HepG2 (cell line): Measurements from ENCODE around the gene NELFB. TPM values are rescaled to one million over a fixed set of nuclear protein-coding genes. Genes with fewer than 3 reads are reported as not detected.

Source experiments
- ATAC-seq: fragments of 200-7000 bp; cut with Tn5 transposase; 3 replicates; pipeline ENCODE4 v1.9.1; 2020; ENCODE audit warnings: mild to moderate bottlenecking, moderate library complexity
- BruUV-seq: library from RNA; stranded (reverse); fragments of 400-500 nt; replicated peaks from 2 replicates; lab custom pipeline; 2021; lab: Mats Ljungman, UMichigan
- CTCF ChIA-PET: fragments of 300-600 bp; formaldehyde crosslinking; extraction: SDS; loops from one replicate; lab custom pipeline; 2021; ENCODE audit warnings: low total read pairs, inconsistent platforms, low intra/inter-chr PET ratio; lab: Yijun Ruan, JAX
- POLR2A ChIA-PET: fragments of 350-600 bp; sonication (Branson Sonifier 250); formaldehyde crosslinking; loops from one replicate; lab custom pipeline; 2020; ENCODE audit warnings: antibody characterized with exemption, inconsistent platforms; lab: Yijun Ruan, JAX
- DNase-seq: peaks from one replicate; pipeline ENCODE4 v3.0.0-alpha.2; 2015; ENCODE audit warnings: low spot score
- FAIRE-seq: peaks from 3 replicates; lab custom pipeline; 2011; peaks lifted over from hg19 to GRCh38; lab: Jason Lieb, UNC
- H2AFZ ChIP-seq: one replicate; pipeline ENCODE4 v1.6.1; 2011; ENCODE audit warnings: low read length, inconsistent platforms
- H3K27ac ChIP-seq: fragments of 300-600 bp; 3 replicates; pipeline ENCODE4 v1.8.0; 2011; ENCODE audit warnings: mixed run types, mild to moderate bottlenecking, mixed read lengths, low read length, inconsistent platforms; ENCODE audit not compliant: insufficient read depth; ENCODE audit errors: extremely low read length
- H3K27me3 ChIP-seq, 2 experiments: fragments of 200-600 bp in 1 of 2; 2 replicates in 1 of 2; 3 replicates in 1 of 2; pipeline versions ENCODE4 v1.6.0 to v1.8.0; 2011; ENCODE audit warnings: low read length in 2 of 2, mild to moderate bottlenecking in 2 of 2, moderate library complexity in 2 of 2, inconsistent platforms in 1 of 2; ENCODE audit not compliant: insufficient read depth in 2 of 2, control insufficient read depth in 1 of 2
- H3K36me3 ChIP-seq, 2 experiments: fragments of 200-600 bp in 1 of 2; replicated peaks in 1 of 2; 2 replicates in 1 of 2; 3 replicates in 1 of 2; pipeline versions ENCODE4 v1.5.1 to v1.8.0; 2011; ENCODE audit warnings: low read length in 2 of 2, inconsistent platforms in 1 of 2; ENCODE audit not compliant: insufficient read depth in 2 of 2, control insufficient read depth in 1 of 2
- H3K4me1 ChIP-seq: 2 replicates; pipeline ENCODE4 v1.5.1; 2012; ENCODE audit warnings: low read length, inconsistent platforms; ENCODE audit not compliant: insufficient read depth
- H3K4me2 ChIP-seq: 2 replicates; pipeline ENCODE4 v1.6.0; 2011; ENCODE audit warnings: low read depth, low read length, inconsistent platforms
- H3K4me3 ChIP-seq, 3 experiments: fragments of 200-600 bp in 1 of 3; sonication (generic), shearing (Covaris generic) in 1 of 3; replicated peaks in 1 of 3; 2 replicates each; pipeline ENCODE4 v1.5.1; 2011 to 2016; ENCODE audit warnings: low read length in 3 of 3, inconsistent platforms in 2 of 3, low read depth in 2 of 3, mild to moderate bottlenecking in 2 of 3, control low read depth in 1 of 3, mixed read lengths in 1 of 3; ENCODE audit not compliant: insufficient read depth in 1 of 3
- H3K79me2 ChIP-seq: one replicate; pipeline ENCODE4 v1.6.1; 2011; ENCODE audit warnings: low read length, inconsistent platforms; ENCODE audit not compliant: insufficient read depth
- H3K9ac ChIP-seq: 2 replicates; pipeline ENCODE4 v1.6.0; 2011; ENCODE audit warnings: mild to moderate bottlenecking, low read depth, low read length, inconsistent platforms; ENCODE audit not compliant: insufficient read depth
- H3K9me3 ChIP-seq: 2 replicates; pipeline ENCODE4 v1.5.1; 2012; ENCODE audit warnings: mild to moderate bottlenecking, low read length
- H4K20me1 ChIP-seq: 2 replicates; pipeline ENCODE4 v1.6.0; 2011; ENCODE audit warnings: inconsistent platforms, mild to moderate bottlenecking, low read length, moderate library complexity; ENCODE audit not compliant: insufficient read depth
- ATAD3A ChIP-seq: sonication (generic); formaldehyde crosslinking; IDR thresholded peaks from 2 replicates; pipeline ENCODE4 v1.4.0; 2020; ENCODE audit warnings: missing genetic modification reagents
- CBX5 ChIP-seq: sonication (generic); formaldehyde crosslinking; IDR thresholded peaks from 2 replicates; pipeline ENCODE4 v1.4.0; 2020; ENCODE audit warnings: missing genetic modification reagents, borderline replicate concordance
- HNRNPL ChIP-seq: fragments of 200-400 bp; formaldehyde crosslinking; IDR thresholded peaks from 2 replicates; pipeline ENCODE4 v1.6.1; 2017; ENCODE audit warnings: mild to moderate bottlenecking, low read depth, low read length
- JDP2 ChIP-seq: sonication (generic); formaldehyde crosslinking; IDR thresholded peaks from 2 replicates; pipeline ENCODE4 v1.8.1; 2022; ENCODE audit warnings: missing genetic modification reagents, borderline replicate concordance
- NRL ChIP-seq: sonication (generic); formaldehyde crosslinking; IDR thresholded peaks from 2 replicates; pipeline ENCODE4 v1.5.0; 2020; ENCODE audit warnings: missing genetic modification reagents, mild to moderate bottlenecking, moderate library complexity, borderline replicate concordance
- PATZ1 ChIP-seq: sonication (generic); formaldehyde crosslinking; IDR thresholded peaks from 2 replicates; pipeline ENCODE4 v1.4.0; 2020; ENCODE audit warnings: missing genetic modification reagents
- ZBTB4 ChIP-seq: sonication (generic); formaldehyde crosslinking; IDR thresholded peaks from 2 replicates; pipeline ENCODE4 v1.4.0; 2020; ENCODE audit warnings: missing genetic modification reagents, mild to moderate bottlenecking, borderline replicate concordance
- ZFAT ChIP-seq: sonication (generic); formaldehyde crosslinking; conservative IDR thresholded peaks from 2 replicates; pipeline ENCODE4 v1.8.1; 2023; ENCODE audit warnings: missing genetic modification reagents, inconsistent platforms
- ZNF18 ChIP-seq: sonication (generic); formaldehyde crosslinking; IDR thresholded peaks from 2 replicates; pipeline ENCODE4 v1.8.0; 2022; ENCODE audit warnings: mild to moderate bottlenecking, missing genetic modification reagents; ENCODE audit not compliant: insufficient replicate concordance
- ZNF512B ChIP-seq: sonication (generic); formaldehyde crosslinking; IDR thresholded peaks from 2 replicates; pipeline ENCODE4 v1.5.1; 2020; ENCODE audit warnings: missing genetic modification reagents, mild to moderate bottlenecking, borderline replicate concordance
- WGBS: methylation state at CpG from one replicate; pipeline ENCODE4 v1.1.6; 2017; ENCODE audit warnings: low lambda C conversion rate; 5-methylcytosine and 5-hydroxymethylcytosine counted together
- in situ Hi-C: cut with HindIII; loops from 2 replicates; pipeline ENCODE4 v1.10.0; 2017; ENCODE audit warnings: low pct_unique_long_range_greater_than_20kb; ENCODE audit not compliant: extremely low pct_ligation_motif_present
- intact Hi-C: fragments of 100-400 bp; cut with micrococcal nuclease; formaldehyde crosslinking; loops from one replicate; pipeline ENCODE4 v1.10.0; 2022; ENCODE audit not compliant: unreplicated experiment
- polyA plus RNA-seq, 8 experiments: library from polyadenylated mRNA; depleted of rRNA in 3 of 8; stranded (reverse) in 7 of 8; unstranded in 1 of 8; fragments of >200 nt; fragmentation: Illumina TruSeq in 4 of 8; extraction: Trizol in 4 of 8; gene quantifications; 2 replicates each; pipeline versions ENCODE4 v1.2.1 to v1.2.3, GENCODE V29; 2011 to 2016; ENCODE audit warnings: low read depth in 4 of 8, missing spikeins in 1 of 8, mixed read lengths in 1 of 8; ENCODE audit not compliant: insufficient read depth in 1 of 8
- total RNA-seq, 5 experiments: library from RNA; depleted of rRNA; stranded (reverse); fragments of >200 nt; fragmentation: Illumina TruSeq; extraction: Trizol; gene quantifications; 2 replicates each; pipeline ENCODE4 v1.2.3, GENCODE V29; 2016; ENCODE audit warnings: low read depth in 1 of 5

NELFB gene
- total and polyA plus RNA-seq, 2 of the 13 experiments (the other 11 are each of a cell fraction or from before 2014, with no cell fraction given) = 26.5 to 45.8 TPM

DNA sequence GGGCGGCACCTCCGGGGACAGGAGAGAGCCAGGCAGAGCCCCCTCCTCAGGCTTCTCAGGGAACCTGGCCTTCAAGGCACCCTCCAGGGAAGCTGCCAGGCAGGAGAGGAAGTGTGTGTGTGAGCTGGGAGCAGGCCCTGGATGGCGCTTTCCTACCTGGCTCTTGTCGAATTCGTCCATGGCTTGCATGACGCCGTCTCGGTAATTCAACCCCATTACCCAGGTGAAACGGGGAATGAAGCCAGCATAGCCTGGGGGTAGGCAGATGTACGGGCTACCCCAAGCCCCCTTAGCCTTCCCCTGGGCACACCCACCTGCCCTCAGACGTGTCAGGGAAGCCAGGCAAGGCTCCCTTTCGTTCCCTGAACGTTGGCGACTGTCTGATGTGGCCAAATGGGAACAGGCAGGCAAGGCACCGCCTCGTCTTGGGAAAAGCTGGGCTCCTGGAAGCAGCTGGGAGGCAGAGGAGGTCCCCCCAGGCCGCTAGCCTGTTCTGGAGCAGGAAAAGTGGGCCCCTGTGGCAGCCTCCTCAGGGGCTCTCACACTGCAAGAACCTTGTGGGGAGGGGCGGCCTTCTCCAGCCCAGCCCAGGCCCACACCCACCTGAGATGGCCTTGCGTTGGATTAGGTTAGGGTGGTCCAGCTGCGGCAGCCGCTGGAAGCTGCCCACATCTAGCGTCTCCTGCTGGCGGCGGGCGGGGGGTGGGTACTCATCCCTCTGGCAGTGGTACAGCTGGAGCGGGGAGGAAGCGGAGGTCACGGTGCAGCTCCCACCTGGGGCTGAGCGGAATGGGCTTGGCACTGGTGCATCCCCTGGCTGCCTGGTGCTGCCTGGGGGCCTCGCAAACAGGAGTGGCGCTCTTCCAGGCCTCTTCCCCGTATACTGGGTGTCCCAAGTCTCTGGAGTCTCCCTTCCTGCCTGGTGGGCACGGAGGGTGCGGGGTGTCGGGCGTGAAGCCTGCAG is 10.4 kb upstream of the NELFB start:
- H3K9ac ChIP-seq = no peak overlapping the region
- no TSS peak for BruUV-seq
- no peak for DNase-seq
- CTCF ChIA-PET = no interaction called here
- no peak overlapping the region for H2AFZ ChIP-seq
- H3K4me3 ChIP-seq = no peak overlapping the region
- H3K4me1 ChIP-seq = peaks cover 64% of the 10 kb centered on the region
- H3K27me3 ChIP-seq = peaks cover 2 to 9% of the 10 kb centered on the region in 2 experiments; a peak in 2 of 5 replicates
- peak; percentile 4 for ATAC-seq
- peaks cover 25% of the 10 kb centered on the region for H3K79me2 ChIP-seq
- H3K36me3 ChIP-seq = peaks cover 4 to 19% of the 10 kb centered on the region in 2 experiments; a peak in 4 of 5 replicates
- H4K20me1 ChIP-seq = peaks cover 27% of the 10 kb centered on the region
- WGBS = 74% methylated on average over 15 of the region's 36 CpGs
- FAIRE-seq = no peak
- peak overlapping the region; percentile 40 for H3K4me2 ChIP-seq
- intact Hi-C loops (no loop called here), in situ Hi-C loops (no loop called here)
- POLR2A ChIA-PET = interaction anchor here (1.2 to 7.7 kb wide), 3 partner anchors 11 to 56 kb away, joined by 5 to 317 read pairs (median 5); partner anchors contain the start of genes ANAPC2, NELFB, SSNA1 and STPG3
- no peaks in the 10 kb centered on the region for H3K9me3 ChIP-seq
- H3K27ac ChIP-seq = no peak overlapping the region
- TF ChIP-seq JDP2 (CRISPR knock-in tag) (no peak), PATZ1 (CRISPR knock-in tag) (no peak), ATAD3A (CRISPR knock-in tag) (no peak), ZNF18 (CRISPR knock-in tag) (no peak), CBX5 (no peak), HNRNPL (peak; percentile 74), ZBTB4 (no peak), NRL (no peak), ZFAT (CRISPR knock-in tag) (no peak), ZNF512B (no peak)
